Activated CD4-positive, alpha-beta T cell treated with anti-CD3 and anti-CD28 coated beads, Interleukin-2, amount 50 U/mL, for 16 hours (primary cell): ENCODE data around the gene GRIK1.
A peak's percentile ranks its signal among the peaks of the same experiment; 100 is the strongest.

Experiments
- DNase-seq: peaks from one replicate; pipeline ENCODE4 v3.0.0-alpha.2; 2020

GRIK1 gene

GRCh38 chr21:29661672-29662442 is 277.9 kb downstream of the GRIK1 start:
- no peak for DNase-seq

DNA sequence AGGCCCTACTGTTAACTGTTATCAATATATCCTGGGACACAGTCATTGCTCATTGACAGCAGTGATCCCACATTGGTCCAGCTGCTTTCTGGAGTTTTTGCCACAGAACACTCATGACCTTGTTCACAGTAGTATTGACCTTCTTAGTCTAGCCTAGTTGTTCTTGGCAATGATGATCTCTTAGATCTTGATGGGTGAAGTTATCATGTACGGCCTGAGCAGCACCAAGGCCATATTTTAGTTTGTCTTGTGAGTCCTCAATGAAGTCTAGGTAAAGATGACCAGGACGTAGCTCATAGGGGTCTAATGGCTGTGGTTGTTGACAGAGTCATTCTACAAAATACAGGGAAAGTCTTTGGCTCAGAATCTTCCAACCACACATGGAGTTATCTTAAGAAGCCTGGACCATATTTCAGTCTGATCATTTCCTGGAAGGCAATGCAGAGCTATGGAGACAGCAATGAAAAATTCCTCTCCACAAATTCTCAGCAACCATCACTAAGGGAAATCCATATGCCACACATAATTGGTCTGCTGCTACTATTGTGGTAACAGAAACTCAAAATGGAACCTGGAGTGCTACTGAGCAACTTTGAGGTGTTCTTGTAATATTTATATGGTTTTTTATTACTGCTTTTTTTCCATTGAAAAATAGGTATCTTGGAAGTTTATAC is 279.6 kb downstream of the GRIK1 start:
- no peak for DNase-seq

- no peak for DNase-seq
Observed at GRCh38 chr21:29658934-29659203, 280.9 kb downstream of the GRIK1 start.

- DNase-seq: no peak
Observed at GRCh38 chr21:29658177-29658933, 281.4 kb downstream of the GRIK1 start.

- no peak for DNase-seq
Observed at GRCh38 chr21:29657240-29657989, 282.4 kb downstream of the GRIK1 start.

GRCh38 chr21:29656504-29657239 is 283.1 kb downstream of the GRIK1 start:
- peak; percentile 76 for DNase-seq

DNA sequence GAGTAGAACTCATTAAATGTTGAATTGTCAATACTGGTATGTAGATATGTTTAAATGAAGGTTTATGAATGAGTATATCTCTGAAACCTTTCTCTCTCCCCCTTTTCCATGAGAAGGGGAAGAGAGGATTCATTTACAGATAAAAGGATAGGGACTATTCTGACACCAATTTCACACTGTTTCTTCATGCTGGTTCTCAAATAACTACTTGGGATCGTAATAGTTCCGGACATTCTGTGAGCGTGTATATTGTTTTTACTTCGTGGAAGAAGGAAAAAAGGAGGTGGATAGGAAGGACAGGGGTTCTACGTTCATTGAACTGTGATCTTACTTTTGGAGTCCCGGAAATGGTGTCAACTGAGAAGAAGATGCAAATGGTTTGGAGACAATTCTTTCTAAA is 284.2 kb downstream of the GRIK1 start:
- DNase-seq: no peak

- no peak for DNase-seq
Observed at GRCh38 chr21:29654855-29655254, 284.9 kb downstream of the GRIK1 start.

DNA sequence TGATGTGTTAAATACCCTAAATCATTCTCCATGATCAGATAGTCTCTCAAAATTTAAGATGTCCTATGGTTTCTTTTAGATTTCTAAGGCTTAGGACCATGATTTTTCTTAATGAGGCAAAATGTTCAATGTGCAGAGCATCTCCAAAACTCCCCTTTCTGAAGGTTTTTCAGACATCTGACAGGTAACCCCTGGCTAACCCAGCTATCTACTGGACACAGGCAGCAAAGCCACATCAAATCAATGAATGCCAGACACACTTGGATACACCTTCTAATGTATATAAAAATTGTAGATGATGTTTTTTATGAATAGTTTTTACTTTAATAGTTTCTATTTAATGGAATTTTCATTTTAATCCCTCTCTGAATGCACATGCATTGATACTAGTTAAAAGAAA is 285.6 kb downstream of the GRIK1 start:
- DNase-seq: no peak

DNA sequence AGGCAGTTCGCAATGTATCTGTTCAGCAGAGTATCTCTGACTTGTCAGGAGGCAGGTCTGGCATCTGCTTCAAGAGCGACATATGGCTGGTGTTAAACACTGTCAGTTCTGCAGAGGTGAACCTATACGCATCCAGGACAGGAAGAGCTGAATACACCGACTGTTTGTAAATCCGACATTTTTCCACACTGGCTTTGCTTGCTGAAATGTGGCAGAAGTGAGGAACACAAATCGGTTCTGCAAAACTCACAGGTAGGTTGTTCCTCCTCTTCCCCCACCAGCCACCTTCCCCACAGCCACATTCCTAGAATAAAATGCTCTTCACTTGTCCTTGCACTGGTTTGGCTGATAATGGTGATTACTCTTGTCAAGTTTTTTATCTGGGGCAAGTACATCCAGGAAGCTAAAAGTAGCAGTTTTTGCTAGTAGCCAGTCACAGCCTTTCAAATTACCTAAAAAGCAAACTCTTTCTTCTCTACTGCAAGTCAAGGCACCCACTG is 289.2 kb downstream of the GRIK1 start:
- DNase-seq: no peak

- no peak for DNase-seq
Observed at GRCh38 chr21:29649406-29649814, 290.4 kb downstream of the GRIK1 start.

DNA sequence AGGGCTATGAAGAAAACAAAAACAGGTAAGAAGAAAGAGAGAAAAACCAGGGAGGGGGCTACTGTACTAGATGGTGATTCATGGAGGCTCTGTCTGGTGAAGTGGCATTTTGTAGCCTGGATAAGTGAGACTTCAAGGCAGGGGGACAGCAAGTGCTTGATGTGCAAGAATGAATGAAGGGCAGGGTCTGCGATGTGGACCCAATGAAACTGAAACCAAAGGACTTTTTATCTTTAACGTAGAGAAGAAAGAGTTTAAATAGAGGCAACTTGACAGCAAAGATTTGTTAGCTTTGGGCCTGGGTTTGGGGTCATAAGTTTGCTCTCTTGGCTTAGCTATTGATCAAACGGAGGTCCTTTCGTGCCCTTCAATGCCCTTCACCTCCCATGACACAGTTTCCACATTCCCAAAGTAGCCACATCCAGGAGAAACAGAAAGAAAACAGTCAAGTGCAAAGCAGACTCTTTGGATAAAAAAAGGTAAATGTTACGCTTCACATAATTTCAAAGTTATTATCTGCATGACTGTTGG is 291.0 kb downstream of the GRIK1 start:
- no peak for DNase-seq

DNA sequence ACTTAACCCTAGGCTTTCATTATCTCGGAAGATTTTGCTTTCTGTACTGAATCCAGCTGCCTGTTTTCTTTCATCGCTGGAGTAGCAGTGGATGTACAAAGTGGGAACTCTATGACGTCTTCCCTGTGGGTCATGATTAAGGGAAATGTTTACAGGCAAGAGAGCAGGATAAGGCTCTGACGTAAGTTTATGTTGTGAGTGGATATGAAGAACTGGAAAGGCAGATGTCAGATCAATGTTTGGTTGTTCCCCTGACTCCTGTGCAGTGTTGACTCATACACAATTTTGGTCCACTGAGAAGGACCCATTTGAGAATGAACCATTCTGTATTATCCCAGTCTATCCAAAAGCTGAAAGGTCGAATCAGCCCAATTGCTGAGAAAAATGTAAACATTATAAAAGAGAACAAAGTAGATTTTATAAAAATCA is 292.4 kb downstream of the GRIK1 start:
- no peak for DNase-seq

GRCh38 chr21:29645666-29646553 is 293.9 kb downstream of the GRIK1 start:
- DNase-seq: no peak

GRCh38 chr21:29643289-29643688 is 296.5 kb downstream of the GRIK1 start:
- DNase-seq: no peak

- DNase-seq: no peak
Observed at GRCh38 chr21:29642551-29643245, 297.1 kb downstream of the GRIK1 start.

- DNase-seq: no peak
Observed at GRCh38 chr21:29641635-29642550, 297.9 kb downstream of the GRIK1 start.

DNA sequence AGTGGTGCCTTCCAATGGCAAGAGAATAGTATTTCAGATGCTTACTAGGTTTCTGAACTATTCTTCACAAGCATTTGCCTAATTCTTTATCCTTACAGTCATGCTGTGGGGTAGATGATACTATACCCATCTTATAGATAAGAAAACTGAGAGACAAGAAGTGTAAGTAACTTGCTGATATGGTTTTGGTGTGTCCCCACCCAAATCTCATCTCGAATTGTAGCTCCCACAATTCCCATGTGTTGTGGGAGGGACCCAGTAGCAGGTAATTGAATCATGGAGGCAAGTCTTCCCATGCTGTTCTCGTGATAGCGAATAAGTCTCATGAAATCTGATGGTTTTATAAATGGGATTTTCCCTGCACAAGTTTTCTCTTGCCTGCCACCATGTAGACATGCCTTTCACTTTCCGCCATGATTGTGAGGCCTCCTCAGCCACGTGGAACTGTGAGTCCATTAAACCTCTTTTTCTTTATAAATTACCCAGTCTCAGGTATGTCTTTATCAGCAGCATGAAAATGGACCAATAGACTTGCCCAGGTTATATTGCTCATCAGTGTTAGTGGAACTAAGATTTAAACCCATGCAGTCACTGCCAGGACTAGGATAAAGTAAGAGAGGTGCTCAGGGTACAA is 298.7 kb downstream of the GRIK1 start:
- DNase-seq: no peak

DNA sequence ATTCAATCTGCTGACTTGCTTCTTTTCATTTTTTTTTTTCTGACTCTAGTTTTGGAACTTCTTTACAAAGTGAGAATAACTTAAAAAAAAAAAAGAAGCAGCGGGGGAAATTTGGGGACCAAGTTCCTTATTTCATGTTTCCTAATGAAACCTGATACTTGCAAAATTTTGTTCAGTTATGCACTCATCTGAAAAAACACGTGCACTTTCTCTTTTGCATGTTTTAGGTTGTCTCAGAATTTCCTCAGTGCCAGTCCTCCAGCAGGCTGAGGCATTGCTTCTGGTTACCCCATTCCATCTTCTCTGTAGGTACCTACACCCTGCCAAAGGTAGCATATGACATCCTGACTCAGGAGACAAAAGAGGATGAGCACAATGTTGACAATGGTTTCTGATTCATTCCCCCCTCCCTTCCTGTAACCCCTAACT is 299.7 kb downstream of the GRIK1 start:
- no peak for DNase-seq
